ENCODE results near the gene CDX1.

The CDX1 gene

GRCh38 chr5:150162142-150162513, 4.5 kb upstream of the CDX1 start:
- H3K4me3 ChIP-seq (replicated peaks in 1 of 2; ENCODE audit: low read depth in 2 of 2, low read length in 2 of 2) = no peak overlapping the region
- no peak for TF ChIP-seq CTCF (IDR thresholded peaks at IDR 0.05; ENCODE audit: low read depth, low read length)
- no peak for DNase-seq (ENCODE audit: low read depth in 2 of 2)

- DNase-seq (ENCODE audit: low read depth in 2 of 2) = no peak
- TF ChIP-seq CTCF (IDR thresholded peaks at IDR 0.05; ENCODE audit: low read depth, low read length) = no peak
- no peak overlapping the region for H3K4me3 ChIP-seq (replicated peaks in 1 of 2; ENCODE audit: low read depth in 2 of 2, low read length in 2 of 2)
Observed at GRCh38 chr5:150163035-150163434, 3.5 kb upstream of the CDX1 start.

- peak; percentile 28 for TF ChIP-seq CTCF (IDR thresholded peaks at IDR 0.05; ENCODE audit: low read depth, low read length)
- peak in 1 of 2 donors; percentile 59 for DNase-seq (ENCODE audit: low read depth in 2 of 2)
- H3K4me3 ChIP-seq (replicated peaks in 1 of 2; ENCODE audit: low read depth in 2 of 2, low read length in 2 of 2) = no peak overlapping the region
Observed at GRCh38 chr5:150163547-150164059, 3.0 kb upstream of the CDX1 start.

GRCh38 chr5:150164211-150164980, 2.2 kb upstream of the CDX1 start:
- DNase-seq (ENCODE audit: low read depth in 2 of 2) = no peak
- H3K4me3 ChIP-seq (replicated peaks in 1 of 2; ENCODE audit: low read depth in 2 of 2, low read length in 2 of 2) = no peak overlapping the region
- no peak for TF ChIP-seq CTCF (IDR thresholded peaks at IDR 0.05; ENCODE audit: low read depth, low read length)

GRCh38 chr5:150166037-150166649, 435 bp upstream of the CDX1 start:
- H3K4me3 ChIP-seq (replicated peaks in 1 of 2; ENCODE audit: low read depth in 2 of 2, low read length in 2 of 2) = no peak overlapping the region
- no peak for TF ChIP-seq CTCF (IDR thresholded peaks at IDR 0.05; ENCODE audit: low read depth, low read length)
- DNase-seq (ENCODE audit: low read depth in 2 of 2) = no peak

GRCh38 chr5:150167512-150167850, 903 bp downstream of the CDX1 start:
- no peak for TF ChIP-seq CTCF (IDR thresholded peaks at IDR 0.05; ENCODE audit: low read depth, low read length)
- no peak for DNase-seq (ENCODE audit: low read depth in 2 of 2)
- no peak overlapping the region for H3K4me3 ChIP-seq (replicated peaks in 1 of 2; ENCODE audit: low read depth in 2 of 2, low read length in 2 of 2)
